Stimulated activated naive B cell treated with anti-CD40 and anti-IgM and Interleukin-4, amounts not matched to agents 10 μg/mL and 1 μg/mL and 100 μg/mL, for 72 hours (primary cell): ENCODE data around the gene SH3RF1.

Experiments
- ATAC-seq, 2 donors: fragments of 150-1000 bp; cut with Tn5 transposase; replicated peaks; 2 replicates each; pipeline ENCODE4 v1.10.0; 2021; ENCODE audit warnings: moderate library complexity in 1 of 2
- DNase-seq: peaks from one replicate; pipeline ENCODE4 v3.0.0; 2021
- H3K27ac Mint-ChIP-seq: one replicate; pipeline ENCODE4 v1.8.0; 2022; ENCODE audit warnings: mild to moderate bottlenecking, mixed read lengths
- H3K27me3 Mint-ChIP-seq, 2 donors: one replicate each; pipeline ENCODE4 v1.8.0; 2022; ENCODE audit warnings: mixed read lengths in 2 of 2
- H3K36me3 Mint-ChIP-seq, 2 donors: one replicate each; pipeline ENCODE4 v1.8.0; 2022; ENCODE audit warnings: mixed read lengths in 2 of 2, mild to moderate bottlenecking in 1 of 2
- H3K4me1 Mint-ChIP-seq, 2 donors: one replicate each; pipeline ENCODE4 v1.8.0; 2022; ENCODE audit warnings: mixed read lengths in 2 of 2, mild to moderate bottlenecking in 1 of 2
- H3K4me3 Mint-ChIP-seq, 2 donors: one replicate each; pipeline ENCODE4 v1.8.0; 2022; ENCODE audit warnings: mild to moderate bottlenecking in 2 of 2, mixed read lengths in 2 of 2, moderate library complexity in 1 of 2
- H3K9me3 Mint-ChIP-seq, 2 donors: one replicate each; pipeline ENCODE4 v1.8.0; 2022; ENCODE audit warnings: mixed read lengths in 2 of 2, mild to moderate bottlenecking in 1 of 2

Gene SH3RF1

DNA sequence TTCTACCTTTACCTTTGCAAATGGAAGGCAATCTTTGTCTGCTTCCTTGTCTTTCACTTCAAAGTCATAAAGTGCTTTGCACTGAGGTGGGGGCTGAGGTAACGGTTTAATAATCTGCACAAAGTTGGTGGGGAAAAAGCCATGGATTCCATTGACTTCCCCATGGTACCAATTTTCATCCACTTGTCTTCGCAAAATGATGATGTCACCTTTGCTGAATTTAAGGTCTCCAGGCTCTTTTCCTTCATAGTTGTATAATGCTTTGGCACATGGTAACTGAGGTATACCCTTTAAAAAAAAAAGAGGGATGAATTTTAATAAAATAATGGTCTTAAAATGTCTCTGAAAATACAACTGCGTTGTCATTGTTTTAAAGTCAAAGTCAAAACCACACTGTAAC lies 114.4 kb downstream of the SH3RF1 start:
- Mint-ChIP-seq H3K9me3 (no peaks in the 10 kb centered on the region), H3K27me3 (no peaks in the 10 kb centered on the region), H3K4me1 (peaks cover 2 to 8% of the 10 kb centered on the region in 2 donors), H3K27ac (no peak overlapping the region), H3K4me3 (no peak overlapping the region), H3K36me3 (no peaks in the 10 kb centered on the region)
- DNase-seq (no peak), ATAC-seq (no peak)

DNA sequence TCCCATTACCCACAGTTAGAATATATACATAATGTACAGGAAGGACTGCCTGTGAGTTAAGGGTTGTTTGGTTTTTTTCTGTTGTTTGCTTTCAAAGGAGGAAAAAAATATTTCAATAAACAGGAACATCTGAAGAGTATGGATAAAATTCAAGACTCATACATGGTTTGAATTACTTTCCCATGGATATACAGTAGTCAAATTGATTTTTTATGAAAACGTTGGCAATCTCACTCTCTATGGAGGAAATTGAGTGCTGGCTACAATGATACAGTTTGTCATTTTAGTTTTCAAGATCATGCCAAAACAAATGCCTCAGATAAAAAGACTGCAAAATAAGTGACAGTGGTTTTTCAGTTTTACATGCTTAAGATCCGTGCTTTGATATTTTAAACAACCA lies 116.6 kb downstream of the SH3RF1 start:
- DNase-seq = no peak
- Mint-ChIP-seq H3K4me3 (no peak overlapping the region), H3K36me3 (no peaks in the 10 kb centered on the region), H3K27ac (no peak overlapping the region), H3K9me3 (no peaks in the 10 kb centered on the region), H3K4me1 (peaks cover 2 to 8% of the 10 kb centered on the region in 2 donors), H3K27me3 (no peaks in the 10 kb centered on the region)
- ATAC-seq = no peak

DNA sequence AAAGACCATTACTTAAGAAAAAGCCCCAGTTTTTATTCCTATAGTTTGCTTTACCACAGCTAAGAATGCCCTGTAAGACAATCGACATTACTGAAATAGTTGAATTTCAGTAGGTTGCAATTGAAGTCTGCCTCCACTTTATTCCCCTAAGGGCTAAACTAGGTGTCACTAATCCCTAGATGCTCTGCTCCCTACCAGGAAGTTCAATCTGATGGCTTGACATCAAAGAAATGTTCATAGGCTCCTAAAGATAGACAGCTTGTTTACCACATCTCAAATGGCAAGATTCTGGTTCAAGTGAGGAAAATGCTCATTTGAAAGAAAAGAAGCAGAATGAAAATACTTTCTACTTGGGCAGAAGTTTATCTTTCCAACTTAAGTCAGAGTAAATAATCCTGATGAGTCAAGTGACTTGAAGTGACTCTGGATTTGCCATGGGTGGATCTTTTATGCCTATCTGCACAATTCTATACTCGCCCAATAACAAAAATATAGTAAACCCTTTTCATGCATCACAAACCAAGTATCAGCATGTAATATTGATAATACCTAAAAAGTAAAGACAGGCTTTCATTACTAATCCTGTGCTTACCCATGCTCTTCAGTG lies 117.2 kb downstream of the SH3RF1 start:
- Mint-ChIP-seq H3K9me3 (no peaks in the 10 kb centered on the region), H3K4me3 (no peak overlapping the region), H3K4me1 (peaks cover 2 to 8% of the 10 kb centered on the region in 2 donors), H3K27me3 (no peaks in the 10 kb centered on the region), H3K27ac (no peak overlapping the region), H3K36me3 (no peaks in the 10 kb centered on the region)
- no peak for DNase-seq
- no peak for ATAC-seq

DNA sequence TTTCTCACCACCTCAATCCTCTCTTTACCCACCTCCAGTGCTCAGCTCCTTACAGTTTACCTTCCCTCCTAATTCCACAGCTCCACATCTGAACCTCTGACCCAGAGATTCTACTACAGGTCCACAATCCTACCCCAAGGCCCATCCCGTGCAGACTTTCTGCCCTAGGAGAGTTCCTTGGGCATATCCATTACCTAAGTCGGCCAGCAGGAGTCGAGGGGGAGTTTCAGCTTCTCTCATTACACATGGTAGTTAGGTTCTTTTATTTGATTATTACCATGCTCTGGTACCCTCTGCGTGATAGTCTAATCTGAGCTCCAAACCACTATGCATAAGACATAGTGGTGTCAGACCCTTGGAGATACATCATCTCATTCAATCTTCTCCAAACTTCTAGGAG lies 117.9 kb downstream of the SH3RF1 start:
- ATAC-seq (no peak), DNase-seq (no peak)
- Mint-ChIP-seq H3K4me3 (no peak overlapping the region), H3K36me3 (no peaks in the 10 kb centered on the region), H3K4me1 (peaks cover 2 to 8% of the 10 kb centered on the region in 2 donors), H3K27me3 (no peaks in the 10 kb centered on the region), H3K9me3 (no peaks in the 10 kb centered on the region), H3K27ac (no peak overlapping the region)

DNA sequence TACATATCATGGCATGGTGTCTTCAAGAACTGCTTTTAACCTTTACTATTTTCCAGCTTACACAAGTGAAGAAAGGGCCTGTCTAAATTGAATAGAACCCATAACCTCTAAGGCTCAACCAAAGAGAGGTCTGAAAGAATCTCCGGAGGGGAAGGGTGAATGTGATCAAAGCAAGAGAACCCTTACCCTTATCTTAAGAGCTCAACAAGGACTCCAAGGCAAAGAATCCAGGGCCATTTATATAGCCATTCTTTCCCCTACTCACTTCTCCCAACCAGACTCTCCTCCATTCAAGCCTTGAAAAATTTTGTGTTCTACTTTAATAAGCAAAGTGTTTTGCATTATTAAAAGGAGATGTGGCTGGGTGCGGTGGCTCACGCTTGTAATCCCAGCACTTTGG lies 118.7 kb downstream of the SH3RF1 start:
- Mint-ChIP-seq H3K9me3 (no peaks in the 10 kb centered on the region), H3K36me3 (no peaks in the 10 kb centered on the region), H3K4me1 (peaks cover 2 to 8% of the 10 kb centered on the region in 2 donors), H3K4me3 (no peak overlapping the region), H3K27ac (no peak overlapping the region), H3K27me3 (no peaks in the 10 kb centered on the region)
- no peak for DNase-seq
- ATAC-seq = no peak

DNA sequence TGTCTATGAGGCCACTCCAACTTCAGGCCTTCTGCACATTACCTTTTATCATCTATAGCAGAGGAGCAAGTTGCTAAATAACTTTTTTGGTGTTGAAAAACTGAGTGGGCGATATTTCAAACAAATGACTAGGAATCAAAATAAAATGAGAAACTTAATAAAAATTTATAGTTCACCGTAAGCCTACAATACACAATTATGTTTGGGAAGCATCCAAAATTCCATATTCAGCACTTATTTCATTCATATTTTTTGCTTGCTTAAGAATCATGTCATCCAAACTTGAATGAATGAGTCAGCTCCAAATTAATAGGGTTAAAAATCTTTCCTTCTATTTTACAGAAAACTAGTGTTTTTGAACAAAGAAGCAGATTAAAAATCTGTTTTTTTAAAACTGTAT lies 119.1 kb downstream of the SH3RF1 start:
- DNase-seq = no peak
- ATAC-seq = no peak
- H3K4me1 Mint-ChIP-seq = peaks cover 2 to 8% of the 10 kb centered on the region in 2 donors
- no peaks in the 10 kb centered on the region for H3K27me3 Mint-ChIP-seq
- H3K27ac Mint-ChIP-seq = no peak overlapping the region
- H3K9me3 Mint-ChIP-seq = no peaks in the 10 kb centered on the region
- H3K4me3 Mint-ChIP-seq = no peak overlapping the region
- no peaks in the 10 kb centered on the region for H3K36me3 Mint-ChIP-seq

DNA sequence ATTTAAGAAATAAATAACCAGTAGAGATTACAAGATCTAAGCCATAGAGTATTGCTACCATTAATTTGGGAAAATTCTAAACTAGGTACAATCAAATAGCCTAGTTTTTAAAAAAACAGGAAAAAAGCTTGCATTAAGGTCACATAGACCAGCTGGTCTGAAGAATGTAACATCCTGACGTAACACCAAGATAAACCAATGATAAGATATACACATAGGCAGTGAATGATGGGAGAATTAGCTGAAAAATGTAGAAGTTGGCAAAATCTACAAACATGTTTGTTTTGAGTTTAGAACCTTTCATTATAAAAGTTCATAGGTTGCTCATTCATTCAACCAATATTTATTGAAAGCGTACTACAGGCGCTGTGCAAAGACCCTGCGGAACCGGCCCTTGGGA lies 120.0 kb downstream of the SH3RF1 start:
- H3K4me3 Mint-ChIP-seq = no peak overlapping the region
- no peaks in the 10 kb centered on the region for H3K36me3 Mint-ChIP-seq
- DNase-seq = no peak
- H3K4me1 Mint-ChIP-seq = peaks cover 2 to 8% of the 10 kb centered on the region in 2 donors
- ATAC-seq = no peak
- H3K27me3 Mint-ChIP-seq = no peaks in the 10 kb centered on the region
- no peaks in the 10 kb centered on the region for H3K9me3 Mint-ChIP-seq
- no peak overlapping the region for H3K27ac Mint-ChIP-seq

DNA sequence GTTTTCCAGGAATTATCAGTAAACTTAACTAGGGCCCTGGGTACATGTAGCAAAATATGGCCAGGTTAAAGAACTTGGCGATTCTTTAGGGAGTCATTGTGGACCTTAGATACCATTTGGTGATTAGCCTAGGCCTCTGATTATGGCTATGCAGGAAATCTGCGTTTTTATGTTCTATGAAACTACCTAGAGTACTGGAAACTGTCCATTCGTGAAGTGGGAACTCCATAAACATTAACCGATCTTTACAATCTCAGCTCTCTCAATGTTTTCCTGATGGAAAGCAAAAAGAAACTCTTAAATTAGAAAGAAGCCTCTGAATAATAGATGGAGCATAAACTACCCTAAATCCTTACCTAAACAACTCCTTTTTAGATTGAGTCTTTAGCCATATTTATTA lies 121.9 kb downstream of the SH3RF1 start:
- no peaks in the 10 kb centered on the region for H3K36me3 Mint-ChIP-seq
- H3K9me3 Mint-ChIP-seq = no peaks in the 10 kb centered on the region
- no peaks in the 10 kb centered on the region for H3K4me1 Mint-ChIP-seq
- H3K27me3 Mint-ChIP-seq = no peaks in the 10 kb centered on the region
- DNase-seq = no peak
- no peak for ATAC-seq
- no peak overlapping the region for H3K4me3 Mint-ChIP-seq
- H3K27ac Mint-ChIP-seq = no peak overlapping the region

DNA sequence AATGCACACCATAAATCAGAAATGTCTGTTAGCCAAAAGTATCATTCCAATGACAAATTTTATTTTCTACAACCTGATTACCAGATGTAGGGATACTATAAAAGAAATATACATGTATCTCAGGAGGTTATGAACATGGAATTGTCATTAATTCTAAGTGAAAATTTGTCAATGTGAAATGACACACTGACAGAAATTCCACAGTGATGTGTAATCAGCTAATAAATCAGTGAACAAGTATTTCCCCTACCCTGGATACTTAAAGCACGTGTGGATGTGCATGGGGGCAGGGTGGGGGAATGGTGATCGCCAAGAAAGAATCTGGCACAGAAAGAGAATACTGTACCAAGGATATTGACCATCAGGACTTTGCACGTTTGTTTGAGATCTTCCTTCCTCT lies 123.6 kb downstream of the SH3RF1 start:
- Mint-ChIP-seq H3K27me3 (no peaks in the 10 kb centered on the region), H3K36me3 (no peaks in the 10 kb centered on the region), H3K27ac (no peak overlapping the region), H3K9me3 (no peaks in the 10 kb centered on the region), H3K4me3 (no peak overlapping the region), H3K4me1 (no peaks in the 10 kb centered on the region)
- DNase-seq (no peak), ATAC-seq (no peak)

DNA sequence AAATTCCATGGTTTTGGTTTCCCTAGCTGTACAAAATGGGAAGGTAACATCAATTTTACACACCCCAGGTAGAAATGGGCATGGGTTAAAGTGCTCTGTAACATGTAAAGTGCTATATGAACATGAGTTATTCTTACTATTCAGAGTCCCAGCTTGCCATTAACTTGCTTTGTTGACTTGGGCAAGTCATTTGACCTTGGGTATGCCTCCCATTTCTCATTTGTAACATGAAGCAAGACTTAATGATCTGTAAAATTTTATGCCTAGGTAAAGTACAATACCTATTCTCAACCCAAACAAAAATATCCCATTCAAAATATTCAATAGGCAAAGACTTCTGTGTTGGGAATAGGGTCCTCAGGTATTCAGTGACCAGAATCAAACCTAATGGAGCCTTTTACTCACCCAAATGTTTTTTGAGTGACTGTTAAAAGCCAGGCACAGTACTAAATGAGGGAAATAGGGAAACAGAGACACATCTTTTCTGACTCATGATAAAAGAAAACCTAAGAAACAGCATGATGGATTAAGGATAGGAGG lies 126.6 kb downstream of the SH3RF1 start:
- Mint-ChIP-seq H3K36me3 (no peaks in the 10 kb centered on the region), H3K27ac (no peak overlapping the region), H3K4me3 (no peak overlapping the region), H3K27me3 (no peaks in the 10 kb centered on the region), H3K9me3 (no peaks in the 10 kb centered on the region), H3K4me1 (no peaks in the 10 kb centered on the region)
- DNase-seq = no peak
- ATAC-seq = no peak

DNA sequence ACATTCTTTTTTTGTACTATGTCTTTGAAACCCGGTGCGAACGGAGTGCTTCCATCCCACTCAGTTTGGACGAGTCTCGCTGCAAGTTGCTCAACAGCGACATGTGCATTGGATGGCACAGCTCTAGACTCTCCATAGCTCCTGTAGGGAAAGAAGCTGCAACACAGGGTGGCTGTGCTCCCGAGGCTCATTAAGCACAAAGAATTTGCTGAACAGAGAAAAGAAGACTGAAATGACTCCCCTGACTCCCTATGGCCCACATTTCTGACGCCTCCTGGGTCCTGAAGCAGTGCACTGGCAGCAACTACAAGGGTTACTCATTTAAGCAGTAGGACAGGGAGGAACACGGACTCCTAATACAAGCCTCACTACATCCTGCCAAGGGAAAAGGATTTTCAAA lies 127.4 kb downstream of the SH3RF1 start:
- H3K4me1 Mint-ChIP-seq = no peaks in the 10 kb centered on the region
- H3K27ac Mint-ChIP-seq = no peak overlapping the region
- no peaks in the 10 kb centered on the region for H3K36me3 Mint-ChIP-seq
- no peak overlapping the region for H3K4me3 Mint-ChIP-seq
- H3K9me3 Mint-ChIP-seq = no peaks in the 10 kb centered on the region
- no peaks in the 10 kb centered on the region for H3K27me3 Mint-ChIP-seq
- ATAC-seq = no peak
- DNase-seq = no peak

DNA sequence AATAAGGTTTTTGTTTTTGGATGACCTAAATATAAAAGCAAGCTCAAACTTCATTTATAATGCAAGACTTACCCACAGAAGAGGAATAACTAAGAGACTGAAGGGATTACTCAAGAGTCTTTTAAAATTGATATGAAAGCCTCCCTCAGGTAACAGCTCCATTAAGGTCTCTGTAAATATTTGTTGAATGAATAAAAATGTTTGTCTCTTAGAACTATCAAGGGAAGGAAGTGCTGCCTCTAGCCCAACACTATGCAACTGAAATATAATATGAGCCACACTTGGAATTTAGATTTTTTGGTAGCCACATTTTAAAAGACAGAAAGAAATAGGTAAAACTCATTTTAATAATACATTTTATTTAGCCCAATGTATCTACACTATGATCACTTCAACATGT lies 127.8 kb downstream of the SH3RF1 start:
- DNase-seq (no peak), ATAC-seq (no peak)
- no peak overlapping the region for H3K27ac Mint-ChIP-seq
- no peaks in the 10 kb centered on the region for H3K27me3 Mint-ChIP-seq
- H3K4me3 Mint-ChIP-seq = no peak overlapping the region
- H3K36me3 Mint-ChIP-seq = no peaks in the 10 kb centered on the region
- no peaks in the 10 kb centered on the region for H3K4me1 Mint-ChIP-seq
- no peaks in the 10 kb centered on the region for H3K9me3 Mint-ChIP-seq

DNA sequence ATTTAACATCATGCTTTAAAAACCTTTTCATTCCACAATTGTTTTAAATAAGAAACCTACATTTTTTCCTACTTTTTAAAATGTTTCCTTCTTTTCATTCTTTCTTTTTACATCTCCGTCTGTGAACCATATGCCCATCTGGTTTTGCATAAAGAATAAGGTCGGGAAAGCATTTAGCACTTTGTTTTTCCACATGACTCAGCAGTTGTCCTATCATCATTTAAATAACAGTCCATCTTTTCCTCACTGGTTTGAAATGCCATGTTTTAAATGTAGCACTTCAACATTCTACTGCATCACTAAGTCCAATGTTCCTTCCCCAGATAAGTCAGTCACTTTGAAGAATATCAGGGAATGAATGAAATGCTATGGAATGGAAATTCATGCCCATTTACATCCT lies 128.4 kb downstream of the SH3RF1 start:
- DNase-seq (no peak), ATAC-seq (no peak)
- Mint-ChIP-seq H3K27me3 (no peaks in the 10 kb centered on the region), H3K9me3 (no peaks in the 10 kb centered on the region), H3K27ac (no peak overlapping the region), H3K4me3 (no peak overlapping the region), H3K4me1 (no peaks in the 10 kb centered on the region), H3K36me3 (no peaks in the 10 kb centered on the region)

DNA sequence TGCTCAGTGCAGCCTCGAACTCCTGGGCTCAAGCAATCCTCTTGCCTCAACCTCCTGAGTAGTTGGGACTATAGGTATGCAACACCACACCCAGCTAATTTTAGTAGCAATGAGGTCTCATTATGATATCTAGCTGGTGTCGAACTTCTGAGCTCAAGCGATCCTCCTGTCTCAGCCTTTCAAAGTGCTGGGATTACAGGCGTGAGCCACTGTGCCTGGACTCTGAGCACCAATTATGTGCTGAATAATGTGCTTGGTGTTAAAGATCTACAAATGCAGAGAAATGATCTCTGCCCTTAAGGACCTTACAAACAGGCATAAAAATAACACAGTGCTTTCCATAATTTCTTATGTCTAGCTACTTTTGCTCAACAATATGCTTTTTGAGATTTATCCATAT lies 131.7 kb downstream of the SH3RF1 start:
- DNase-seq = no peak
- Mint-ChIP-seq H3K27ac (no peak overlapping the region), H3K4me3 (no peak overlapping the region), H3K27me3 (no peaks in the 10 kb centered on the region), H3K36me3 (peaks cover 0 to 3% of the 10 kb centered on the region in 2 donors), H3K4me1 (no peaks in the 10 kb centered on the region), H3K9me3 (no peaks in the 10 kb centered on the region)
- no peak for ATAC-seq

DNA sequence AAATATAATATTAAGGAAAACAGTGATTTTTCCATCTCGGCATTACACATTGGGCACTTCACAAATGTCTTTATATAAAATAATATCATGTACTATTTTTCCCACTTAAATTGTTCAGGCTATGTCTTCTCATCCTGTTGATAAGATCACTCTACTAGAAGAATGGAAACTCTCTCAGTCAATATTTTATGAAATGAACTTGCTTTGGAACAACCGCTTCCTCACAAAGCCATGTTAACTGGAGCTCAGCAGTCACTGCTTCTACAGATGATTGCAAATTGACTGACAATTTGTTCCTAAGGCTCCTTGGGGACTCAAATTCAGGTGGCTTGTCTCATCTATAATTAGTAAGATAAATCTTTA lies 133.2 kb downstream of the SH3RF1 start:
- DNase-seq (no peak), ATAC-seq (no peak)
- H3K9me3 Mint-ChIP-seq = no peaks in the 10 kb centered on the region
- H3K4me1 Mint-ChIP-seq = no peaks in the 10 kb centered on the region
- no peak overlapping the region for H3K4me3 Mint-ChIP-seq
- no peak overlapping the region for H3K27ac Mint-ChIP-seq
- no peaks in the 10 kb centered on the region for H3K27me3 Mint-ChIP-seq
- H3K36me3 Mint-ChIP-seq = peaks cover 0 to 3% of the 10 kb centered on the region in 2 donors
